ENCODE measurements around the gene ZNF182. TPM values are rescaled to one million over a fixed set of nuclear protein-coding genes. Genes with fewer than 3 reads are reported as not detected.

The ZNF182 gene
- total and polyA plus RNA-seq, 9 of the 15 experiments (the other 6 are each of a cell fraction or from before 2014, with no cell fraction given) = 0.59 to 5.0 (median 3.9) TPM

GRCh38 chrX:47936224-47936939 lies 67.4 kb downstream of the ZNF182 start (continued):
- TF ChIP-seq NCOR1 (IDR thresholded peaks at IDR 0.05) = peak; percentile 83
- no peak for TF ChIP-seq RUNX1 (IDR thresholded peaks at IDR 0.05; ENCODE audit: low read depth)
- TF ChIP-seq BCOR (IDR thresholded peaks at IDR 0.05) = peak; percentile 54
- TF ChIP-seq SETDB1 (IDR thresholded peaks at IDR 0.05; ENCODE audit: low read length) = no peak
- TF ChIP-seq CBX2 (IDR thresholded peaks at IDR 0.05; ENCODE audit: insufficient read depth, low read length, poor library complexity, severe bottlenecking) = no peak
- TF ChIP-seq RCOR1 (IDR thresholded peaks at IDR 0.05; ENCODE audit: borderline replicate concordance in 1 of 2, low read depth in 2 of 2, low read length in 2 of 2) = peak; percentile 67 to 77; a peak in 3 of 4 replicates
- no peak for TF ChIP-seq ILF3 (IDR thresholded peaks at IDR 0.05; ENCODE audit: borderline replicate concordance)
- TF ChIP-seq SIRT6 (IDR thresholded peaks at IDR 0.05; ENCODE audit: low read depth, low read length) = no peak
- TF ChIP-seq USF1 (CRISPR knock-in tag; IDR thresholded peaks at IDR 0.05) = no peak
- peak; percentile 73 for TF ChIP-seq DPF2 (IDR thresholded peaks at IDR 0.05)
- TF ChIP-seq TEAD1 (CRISPR knock-in tag; IDR thresholded peaks at IDR 0.05) = peak in 1 of 2 experiments; percentile 83; a peak in 2 of 4 replicates
- no peak for TF ChIP-seq ZNF134 (CRISPR knock-in tag; conservative IDR thresholded peaks at IDR 0.05)
- TF ChIP-seq KAT7 (CRISPR knock-in tag; IDR thresholded peaks at IDR 0.05; ENCODE audit: borderline replicate concordance) = no peak
- no peak for TF ChIP-seq HMG20B (CRISPR knock-in tag; IDR thresholded peaks at IDR 0.05)
- TF ChIP-seq POLR3A (IDR thresholded peaks at IDR 0.05; ENCODE audit: borderline replicate concordance, extremely low read depth, insufficient read depth, insufficient read length) = no peak
- 0 out of 2 replicates have a peak, but pooled peaks have one; percentile 49 for TF ChIP-seq RNF2 (IDR thresholded peaks at IDR 0.05)
- TF ChIP-seq MEIS2 (IDR thresholded peaks at IDR 0.05; ENCODE audit: partially characterized antibody) = peak; percentile 47
- no peak for TF ChIP-seq MAFG (tag; conservative IDR thresholded peaks at IDR 0.05)
- no peak for TF ChIP-seq ZBTB43 (CRISPR knock-in tag; IDR thresholded peaks at IDR 0.05)
- TF ChIP-seq SMC3 (conservative IDR thresholded peaks at IDR 0.05; ENCODE audit: insufficient read depth, low read depth, low read length) = no peak
- TF ChIP-seq SOX6 (IDR thresholded peaks at IDR 0.05) = peak; percentile 89
- no peak for TF ChIP-seq TBP (optimal IDR thresholded peaks at IDR 0.05; ENCODE audit: low read depth, low read length)
- peak; percentile 93 for TF ChIP-seq NFIC (IDR thresholded peaks at IDR 0.05)
- TF ChIP-seq BCL6 (CRISPR knock-in tag; IDR thresholded peaks at IDR 0.05) = no peak
- peak; percentile 43; the same call in 1 of the 2 replicates for TF ChIP-seq MEF2A (IDR thresholded peaks at IDR 0.05; ENCODE audit: control insufficient read depth, low read depth, low read length)
- no peak for TF ChIP-seq HOXB6 (CRISPR knock-in tag; IDR thresholded peaks at IDR 0.05; ENCODE audit: borderline replicate concordance)

Data from K562 (cell line).